Measurements from ENCODE around the gene RFX7.

Gene RFX7

DNA sequence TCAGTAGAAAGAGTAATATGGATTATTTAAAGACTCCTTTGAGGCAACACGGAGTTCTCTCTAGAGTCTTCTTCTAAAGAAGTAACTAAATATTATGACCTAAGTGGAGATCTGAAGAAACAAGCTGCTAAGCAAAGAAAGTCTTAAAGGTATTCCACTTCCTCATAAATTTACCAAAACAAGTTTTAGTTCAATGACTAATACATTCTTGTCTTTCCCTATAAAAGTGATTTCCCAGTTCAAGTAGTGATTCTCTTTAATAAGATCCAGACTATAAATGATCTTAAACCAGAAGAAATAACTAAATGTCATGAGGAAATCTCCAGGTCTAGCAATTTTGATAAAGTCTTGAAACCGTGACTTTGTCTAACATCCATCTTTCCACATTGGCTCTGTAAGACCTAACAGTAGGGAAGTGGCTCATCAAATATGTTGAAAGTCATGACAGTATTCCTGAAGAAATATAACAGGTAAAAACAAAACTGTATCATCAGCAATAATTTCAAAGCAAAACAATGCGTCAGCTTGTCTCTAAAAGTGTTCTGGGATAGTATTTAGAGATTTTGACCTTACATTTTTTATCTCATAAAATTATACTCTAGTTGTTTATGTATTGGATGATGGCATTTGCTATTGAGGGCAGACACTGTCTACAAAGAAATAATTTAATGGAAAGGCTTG is 198.5 kb downstream of the RFX7 start:
- no peak for TF ChIP-seq ZNF274 (IDR thresholded peaks at IDR 0.05; ENCODE audit: low read depth, low read length)
- no peak overlapping the region for H3K4me3 ChIP-seq (ENCODE audit: low read length)

DNA sequence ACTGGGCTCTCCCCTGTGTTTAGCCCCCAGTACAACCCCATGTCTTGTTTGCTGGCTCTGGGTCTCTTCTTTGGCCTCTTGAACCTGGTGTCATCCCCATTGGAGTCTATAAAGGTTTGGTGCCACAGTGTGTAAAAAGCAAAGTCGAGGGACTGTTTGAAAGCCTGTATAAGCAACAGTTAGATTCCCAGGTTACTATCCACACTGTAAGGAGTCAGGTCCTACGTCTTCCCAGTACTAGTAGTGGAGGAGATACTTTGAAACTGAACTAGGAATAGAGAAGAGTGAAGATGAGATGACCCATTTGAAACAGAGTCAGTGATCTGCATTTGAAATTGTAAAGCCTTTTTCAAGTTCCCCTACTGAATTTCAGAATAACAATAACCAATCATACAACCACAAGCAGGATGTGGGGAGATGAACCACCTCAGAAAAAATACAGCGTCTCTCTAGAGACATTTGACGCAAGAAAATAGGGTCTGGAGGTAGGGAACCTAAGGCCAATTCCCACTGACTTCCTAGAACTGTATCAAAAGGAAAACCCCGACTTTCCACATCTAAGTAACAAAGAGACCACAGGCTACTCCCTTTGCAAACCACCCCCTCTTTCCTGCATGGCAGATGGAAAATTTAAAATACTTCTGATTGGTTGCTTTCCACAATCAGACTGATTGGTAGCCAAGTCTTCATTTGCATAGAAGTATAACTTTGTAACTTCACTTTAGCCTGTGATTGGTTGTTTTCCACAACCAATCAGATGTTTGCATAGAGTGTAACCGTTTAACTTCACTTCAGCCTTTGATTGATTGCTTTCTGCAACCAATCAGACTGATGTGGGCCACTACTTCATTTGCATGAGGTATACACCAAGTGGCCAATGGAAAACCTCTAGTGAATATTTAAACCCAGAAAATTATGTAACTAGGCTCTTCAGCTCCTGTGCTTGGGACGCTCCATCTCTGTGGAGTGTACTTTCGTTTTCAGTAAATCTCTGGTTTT is 200.4 kb downstream of the RFX7 start:
- TF ChIP-seq ZNF274 (IDR thresholded peaks at IDR 0.05; ENCODE audit: low read depth, low read length), result no peak
- no peak overlapping the region for H3K4me3 ChIP-seq (ENCODE audit: low read length)

DNA sequence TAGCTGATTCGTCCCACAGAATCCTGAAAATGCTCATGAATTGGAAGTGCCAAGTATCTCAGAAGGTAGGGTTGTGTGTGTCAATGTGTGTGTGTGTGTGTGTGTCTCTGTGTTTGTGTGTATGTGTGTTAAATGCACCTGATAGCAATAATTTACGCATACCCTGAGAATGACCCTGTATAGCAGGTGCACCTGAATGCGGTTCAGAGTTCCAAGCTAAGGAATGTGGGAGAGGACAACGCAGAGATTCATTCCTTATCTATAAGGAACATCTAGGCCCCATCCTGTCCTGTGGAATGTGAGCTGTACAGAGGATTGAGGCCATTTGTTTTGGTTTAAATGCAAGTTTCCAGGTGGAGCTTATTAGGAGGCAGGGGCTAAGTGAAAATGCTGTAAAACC is 201.2 kb downstream of the RFX7 start:
- TF ChIP-seq ZNF274 (IDR thresholded peaks at IDR 0.05; ENCODE audit: low read depth, low read length), result no peak
- no peak overlapping the region for H3K4me3 ChIP-seq (ENCODE audit: low read length)

DNA sequence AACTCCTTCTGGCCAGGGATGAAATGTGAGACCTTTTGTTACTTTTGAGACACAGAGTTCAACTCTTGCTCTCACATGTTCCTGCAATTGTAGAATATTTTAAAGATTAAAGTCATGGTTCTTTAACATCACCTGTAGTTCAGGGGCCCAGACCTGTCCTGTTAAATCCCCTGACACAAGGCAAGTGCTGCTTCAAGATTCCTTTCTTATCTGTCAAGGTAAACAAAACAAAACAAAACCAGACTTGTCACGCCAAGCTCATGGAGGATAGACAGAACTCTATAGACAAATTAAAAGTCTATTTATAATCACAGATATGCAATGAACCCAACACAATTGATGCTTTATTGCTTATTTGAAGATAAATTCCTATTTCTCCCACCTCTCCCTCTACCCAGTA is 201.6 kb downstream of the RFX7 start:
- no peak for TF ChIP-seq ZNF274 (IDR thresholded peaks at IDR 0.05; ENCODE audit: low read depth, low read length)

DNA sequence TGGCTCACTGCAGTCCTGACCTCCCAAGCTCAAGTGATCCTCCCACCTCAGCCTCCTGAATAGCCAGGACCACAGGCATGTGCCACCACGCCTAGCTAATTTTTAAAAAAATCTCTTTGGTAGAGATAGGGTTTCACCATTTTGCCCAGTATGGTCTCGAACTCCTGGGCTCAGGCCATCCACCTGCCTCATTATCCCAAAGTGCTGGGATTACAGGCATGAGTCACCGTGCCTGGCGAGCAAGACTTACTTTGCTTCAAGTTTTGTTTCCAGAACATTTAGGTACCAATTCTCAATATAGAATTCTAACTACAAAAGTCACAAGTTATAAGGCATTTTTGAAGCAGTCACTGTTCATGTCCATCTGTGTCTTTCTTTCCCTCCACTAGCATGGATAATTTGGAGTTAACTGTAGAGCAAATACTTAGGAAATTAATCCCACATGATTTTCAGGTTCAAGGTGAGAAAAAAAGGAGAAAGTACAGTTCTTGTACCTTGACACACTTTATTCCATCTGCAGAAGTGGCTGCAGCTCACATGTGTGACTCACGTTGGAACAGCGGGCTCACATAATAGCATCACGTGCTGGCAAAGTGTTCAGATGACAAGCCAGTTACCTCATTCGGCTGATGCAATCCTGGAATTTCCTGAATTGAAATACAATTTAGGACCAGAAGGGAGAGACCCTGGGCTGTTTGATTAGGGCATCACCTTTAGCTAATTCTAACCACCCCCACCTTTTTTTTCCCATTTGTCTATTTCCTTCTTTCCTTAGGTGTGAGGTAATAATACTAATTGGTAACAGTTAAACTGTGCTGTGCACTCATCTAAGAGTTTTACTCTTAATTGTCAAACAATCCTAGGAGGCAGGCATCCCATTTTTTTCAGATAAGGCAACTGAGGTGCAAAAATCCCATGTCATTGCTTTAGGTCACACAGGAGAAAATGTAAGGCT is 203.3 kb downstream of the RFX7 start:
- TF ChIP-seq ZNF274 (IDR thresholded peaks at IDR 0.05; ENCODE audit: low read depth, low read length), result no peak
- no peak overlapping the region for H3K4me3 ChIP-seq (ENCODE audit: low read length)

More for the DNA sequence above, 201.6 kb downstream of the RFX7 start:
- no peak overlapping the region for H3K4me3 ChIP-seq (ENCODE audit: low read length)

DNA sequence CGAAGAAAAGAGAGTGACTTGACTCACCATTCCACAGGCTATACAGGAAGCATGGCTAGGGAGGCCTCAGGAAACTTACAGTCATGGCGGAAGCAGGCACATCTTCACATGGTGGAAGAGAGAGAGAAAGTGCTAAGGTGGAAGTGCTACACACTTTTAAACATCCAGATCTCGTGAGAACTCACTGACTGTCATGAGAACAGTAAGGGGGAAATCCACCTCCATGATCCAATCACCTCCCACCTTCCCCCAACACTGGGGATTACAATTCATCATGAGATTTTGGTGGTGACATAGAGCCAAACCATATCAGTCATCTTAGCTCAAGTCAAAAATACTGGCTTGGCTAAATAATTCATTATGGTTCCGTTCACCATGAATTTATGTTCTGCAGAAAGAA is 205.0 kb downstream of the RFX7 start:
- no peak overlapping the region for H3K4me3 ChIP-seq (ENCODE audit: low read length)
- no peak for TF ChIP-seq ZNF274 (IDR thresholded peaks at IDR 0.05; ENCODE audit: low read depth, low read length)

DNA sequence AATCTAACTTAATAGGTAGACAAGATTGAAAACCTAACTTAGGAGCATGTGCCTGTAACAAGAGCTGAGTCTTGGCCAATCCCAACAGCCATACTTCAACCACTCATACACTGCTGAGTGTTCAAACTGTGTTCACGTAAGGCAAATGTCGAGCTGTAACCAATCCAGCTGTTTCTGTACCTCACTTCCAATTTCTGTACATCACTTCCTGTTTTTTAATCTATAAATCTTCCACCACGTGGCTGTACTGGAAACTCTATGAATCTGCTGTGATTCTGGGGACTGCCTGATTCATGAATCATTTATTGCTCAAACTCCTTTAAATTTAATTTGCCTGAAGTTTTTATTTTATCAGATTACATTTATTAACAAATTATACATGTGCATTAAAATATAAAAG is 205.7 kb downstream of the RFX7 start:
- H3K4me3 ChIP-seq (ENCODE audit: low read length), result no peak overlapping the region
- no peak for TF ChIP-seq ZNF274 (IDR thresholded peaks at IDR 0.05; ENCODE audit: low read depth, low read length)

Measured in GM08714 (cell line).